GM12801 (cell line): ENCODE results near the gene CAMTA1.

Source experiments
- TF ChIP-seq, protein P1 (sequence below): IDR thresholded peaks from one replicate; pipeline ENCODE4 v1.5.1; 2011; ENCODE audit warnings: control low read depth; ENCODE audit not compliant: insufficient read length; ENCODE audit errors: extremely low read depth

The CAMTA1 gene

DNA sequence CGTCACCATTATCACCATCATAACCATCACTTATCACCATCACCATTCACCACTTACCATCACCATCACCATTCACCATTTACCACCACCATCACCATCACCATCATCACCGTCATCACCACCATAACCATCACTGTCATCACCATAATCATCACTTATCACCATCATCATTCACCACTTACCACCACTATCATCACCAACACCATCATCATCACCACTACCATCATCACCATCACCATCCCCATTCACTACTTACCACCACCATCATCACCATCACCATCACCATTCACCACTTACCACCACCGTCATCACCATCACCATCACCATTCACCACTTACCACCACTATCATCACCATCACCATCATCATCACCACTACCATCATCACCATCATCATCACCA lies 151.8 kb downstream of the CAMTA1 start:
- TF ChIP-seq, protein P1, sequence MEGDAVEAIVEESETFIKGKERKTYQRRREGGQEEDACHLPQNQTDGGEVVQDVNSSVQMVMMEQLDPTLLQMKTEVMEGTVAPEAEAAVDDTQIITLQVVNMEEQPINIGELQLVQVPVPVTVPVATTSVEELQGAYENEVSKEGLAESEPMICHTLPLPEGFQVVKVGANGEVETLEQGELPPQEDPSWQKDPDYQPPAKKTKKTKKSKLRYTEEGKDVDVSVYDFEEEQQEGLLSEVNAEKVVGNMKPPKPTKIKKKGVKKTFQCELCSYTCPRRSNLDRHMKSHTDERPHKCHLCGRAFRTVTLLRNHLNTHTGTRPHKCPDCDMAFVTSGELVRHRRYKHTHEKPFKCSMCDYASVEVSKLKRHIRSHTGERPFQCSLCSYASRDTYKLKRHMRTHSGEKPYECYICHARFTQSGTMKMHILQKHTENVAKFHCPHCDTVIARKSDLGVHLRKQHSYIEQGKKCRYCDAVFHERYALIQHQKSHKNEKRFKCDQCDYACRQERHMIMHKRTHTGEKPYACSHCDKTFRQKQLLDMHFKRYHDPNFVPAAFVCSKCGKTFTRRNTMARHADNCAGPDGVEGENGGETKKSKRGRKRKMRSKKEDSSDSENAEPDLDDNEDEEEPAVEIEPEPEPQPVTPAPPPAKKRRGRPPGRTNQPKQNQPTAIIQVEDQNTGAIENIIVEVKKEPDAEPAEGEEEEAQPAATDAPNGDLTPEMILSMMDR: no peak

DNA sequence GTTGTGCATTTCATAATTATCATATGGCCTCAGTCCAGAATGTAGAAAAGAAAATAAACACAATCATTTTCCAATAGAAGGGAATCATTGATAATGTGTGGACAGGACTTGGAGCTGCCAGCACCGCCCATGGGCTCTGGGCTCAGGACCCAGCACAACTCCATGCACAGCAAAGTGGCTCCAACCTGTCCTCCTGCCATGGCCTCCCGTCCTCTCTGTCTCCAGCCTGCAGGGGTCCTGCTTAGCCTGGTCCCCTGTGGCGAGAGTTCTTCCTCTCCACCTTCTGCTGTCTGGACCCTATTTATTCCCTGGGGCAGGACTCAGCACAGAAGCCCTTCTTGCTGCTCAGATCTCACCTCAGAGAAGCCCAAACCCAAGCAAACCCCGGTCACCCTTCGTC lies 154.1 kb downstream of the CAMTA1 start:
- TF ChIP-seq, protein P1: no peak

DNA sequence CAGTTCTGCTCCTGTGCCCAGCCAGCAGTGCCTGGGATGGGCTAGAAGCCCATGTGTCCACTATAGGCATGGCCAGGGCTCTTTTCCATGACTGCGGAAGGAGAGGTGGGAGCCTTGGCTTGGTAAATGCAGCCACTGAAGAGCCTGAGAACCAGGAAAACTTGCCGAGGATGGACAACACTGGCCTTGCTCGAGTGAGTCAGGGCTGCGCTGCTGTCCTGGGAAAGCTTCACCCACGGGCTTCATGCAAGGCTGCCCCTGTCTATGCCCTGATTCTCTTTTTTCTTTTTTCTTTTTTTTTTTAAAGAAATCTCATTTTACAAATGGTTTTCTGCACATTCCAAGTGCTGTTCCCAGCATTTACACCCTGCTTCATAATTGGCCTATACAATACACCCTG lies 156.5 kb downstream of the CAMTA1 start:
- TF ChIP-seq, protein P1: no peak

GRCh38 chr1:6942990-6943389 lies 157.7 kb downstream of the CAMTA1 start:
- TF ChIP-seq, protein P1: no peak

- TF ChIP-seq, protein P1: no peak
Measured at GRCh38 chr1:6944434-6944833, 159.2 kb downstream of the CAMTA1 start.

- TF ChIP-seq, protein P1: no peak
Measured at GRCh38 chr1:6947952-6948351, 162.7 kb downstream of the CAMTA1 start.

DNA sequence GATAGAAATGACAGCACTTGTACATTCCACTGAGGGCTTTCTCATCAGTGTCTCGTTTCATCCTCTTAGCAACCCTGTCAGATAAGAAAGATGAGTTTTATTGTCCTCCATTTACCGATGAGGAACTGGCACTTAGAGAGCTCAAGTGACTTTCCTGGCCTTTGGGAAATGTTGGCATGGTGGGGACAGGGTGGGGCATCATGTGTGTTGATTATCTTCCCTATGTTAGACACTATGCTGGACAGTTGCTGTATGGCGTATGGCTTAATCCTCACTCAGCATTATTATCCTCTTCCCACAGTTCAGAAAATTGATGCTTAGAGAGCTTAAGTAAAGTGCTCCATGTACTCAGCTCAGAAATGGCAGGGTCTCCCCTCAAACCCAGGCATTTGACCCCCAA lies 163.2 kb downstream of the CAMTA1 start:
- TF ChIP-seq, protein P1: no peak

DNA sequence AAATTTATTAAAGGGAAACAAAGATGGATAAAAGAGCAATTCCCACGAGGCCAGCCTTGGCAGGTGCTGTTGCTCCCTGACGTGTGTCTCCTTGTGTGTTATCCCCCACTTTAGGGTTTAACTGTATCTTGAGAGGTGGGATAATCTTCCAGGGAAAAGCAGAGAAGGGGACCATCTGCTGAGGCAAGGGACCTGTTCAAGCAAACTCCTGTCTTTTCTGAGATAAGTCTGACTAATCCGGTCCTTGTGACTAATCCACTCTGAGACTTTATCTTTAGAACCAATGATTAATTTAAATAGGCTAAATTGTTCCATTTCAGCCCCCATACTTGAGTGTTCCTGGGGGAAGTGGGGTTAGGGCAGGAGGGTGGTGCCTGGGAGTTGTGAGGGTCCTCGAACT lies 163.6 kb downstream of the CAMTA1 start:
- TF ChIP-seq, protein P1: no peak
